Measurements from ENCODE around the gene PPY. TPM values are rescaled to one million over a fixed set of nuclear protein-coding genes. Genes with fewer than 3 reads are reported as not detected.
A peak's percentile ranks its signal among the peaks of the same experiment; 100 is the strongest.
"Not testable (repeated sequence)": the region's sequence is repeated elsewhere in the genome, so short reads cannot be mapped to it uniquely, and the experiment has no call there.

The PPY gene
- polyA plus RNA-seq, 1 donor, result not detected

GRCh38 chr17:43905985-43906852 is 36.1 kb downstream of the PPY start:
- peak; percentile 40 for DNase-seq (ENCODE audit: low read depth)

- no peak for DNase-seq (ENCODE audit: low read depth)
These were observed 36.8 kb downstream of the PPY start for GRCh38 chr17:43905400-43905984.

GRCh38 chr17:43901861-43902589 is 40.3 kb downstream of the PPY start:
- no peak for DNase-seq (ENCODE audit: low read depth)

GRCh38 chr17:43900858-43901754 is 41.2 kb downstream of the PPY start:
- no peak for DNase-seq (ENCODE audit: low read depth)

- no peak for DNase-seq (ENCODE audit: low read depth)
These were observed 42.0 kb downstream of the PPY start for GRCh38 chr17:43900183-43900857.

DNA sequence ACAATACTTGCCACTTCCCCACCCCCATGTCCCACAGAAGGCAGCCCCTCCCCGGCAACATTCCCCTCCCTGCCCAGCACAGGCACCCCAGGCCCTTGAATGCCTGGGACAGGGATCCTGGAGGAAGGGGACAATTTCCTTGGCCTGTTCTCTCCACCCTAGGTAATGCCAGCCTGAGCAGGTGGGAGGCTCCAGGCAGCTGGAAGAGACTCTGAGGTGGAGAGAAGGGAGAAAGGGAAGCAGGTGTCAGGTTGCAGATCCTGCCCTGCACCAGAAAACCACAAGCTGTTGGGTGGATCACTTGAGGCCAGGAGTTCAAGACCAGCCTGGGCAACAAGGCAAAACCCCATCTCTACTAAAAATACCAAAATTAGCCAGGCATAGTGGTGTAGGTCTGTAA is 43.8 kb downstream of the PPY start:
- DNase-seq (ENCODE audit: low read depth), result no peak

- no peak for DNase-seq (ENCODE audit: low read depth)
These were observed 44.4 kb downstream of the PPY start for GRCh38 chr17:43897831-43898230.

DNA sequence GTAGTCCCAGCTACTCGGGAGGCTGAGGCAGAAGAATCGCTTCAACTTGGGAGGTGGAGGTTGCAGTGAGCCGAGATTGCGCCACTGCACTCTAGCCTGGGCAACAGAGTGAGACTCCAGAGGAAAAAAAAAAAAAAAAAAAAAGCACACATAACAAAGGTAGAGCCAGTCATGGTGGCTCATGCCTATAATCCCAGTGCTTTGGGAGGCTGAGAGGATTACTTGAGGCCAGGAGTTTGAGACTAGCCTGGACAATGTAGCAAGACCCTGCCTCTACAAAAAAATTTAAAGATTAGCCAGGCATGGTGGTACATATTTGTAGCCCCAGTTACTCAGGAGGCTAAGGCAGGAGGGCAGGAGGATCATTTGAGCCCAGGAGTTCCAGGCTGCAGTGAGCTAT is 47.8 kb downstream of the PPY start:
- not testable (repeated sequence) for DNase-seq (ENCODE audit: low read depth)

DNA sequence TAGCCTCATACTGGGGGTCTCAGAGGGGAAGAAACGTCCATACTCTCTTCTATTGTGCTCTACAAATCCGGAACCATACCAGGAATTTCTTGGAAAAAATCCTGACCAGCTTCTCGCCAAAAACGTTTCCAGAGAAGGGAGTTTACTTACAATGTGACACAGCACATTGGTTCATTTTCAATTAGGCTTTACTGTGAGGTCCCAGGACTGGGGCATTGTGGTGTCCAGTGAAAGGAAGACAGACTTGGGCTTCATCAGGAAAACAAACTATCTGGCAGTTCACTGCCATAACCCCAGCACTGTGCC is 49.7 kb downstream of the PPY start:
- DNase-seq (ENCODE audit: low read depth), result no peak

DNA sequence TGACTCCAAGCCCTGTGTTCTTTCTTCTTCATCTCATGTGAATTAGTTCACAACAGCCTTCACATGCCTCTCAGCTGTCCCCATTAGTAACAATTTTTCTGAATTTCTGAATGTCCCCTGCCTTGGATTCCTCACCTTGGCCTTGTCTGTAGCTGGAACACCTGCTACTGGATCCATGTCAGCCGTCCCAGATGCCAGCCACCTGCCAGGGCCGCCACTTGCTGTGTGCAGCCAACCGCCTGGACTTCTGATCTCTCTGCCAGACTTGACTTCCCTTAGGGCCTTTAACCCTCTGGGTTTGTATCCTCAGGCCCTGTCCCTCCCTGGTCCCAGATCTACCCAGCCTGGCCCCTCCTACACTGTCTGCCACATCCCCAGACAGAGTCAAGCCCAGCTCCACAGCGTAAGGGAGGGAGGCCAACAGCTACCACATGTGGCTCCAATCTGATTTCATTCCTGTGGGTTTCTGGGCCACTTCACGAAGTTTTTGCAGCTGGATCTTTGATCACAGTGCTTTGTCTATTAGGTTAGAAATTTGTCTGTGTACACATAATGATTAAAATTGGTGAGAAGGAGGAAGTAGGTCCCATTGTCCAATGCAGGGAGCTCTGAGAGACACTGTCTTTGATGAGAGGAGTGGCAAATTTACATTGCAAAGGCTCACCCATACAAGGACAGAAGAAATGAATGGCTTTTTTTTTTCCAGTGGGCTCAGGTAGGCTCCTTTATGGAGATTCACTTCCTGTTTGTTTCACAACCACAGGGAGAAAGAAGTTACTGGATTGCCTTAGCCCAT is 50.2 kb downstream of the PPY start:
- DNase-seq (ENCODE audit: low read depth), result no peak

Other genes with a start within 250 kb of the PPY start
- not detected for gene SOST, start 183.7 kb downstream of the PPY start, polyA plus RNA-seq (ENCODE audit: insufficient read length)
- gene DUSP3, start 163.5 kb downstream of the PPY start, polyA plus RNA-seq (ENCODE audit: insufficient read length), result 74.0 TPM
- 0.05 TPM for gene CFAP97D1, start 162.0 kb downstream of the PPY start, polyA plus RNA-seq (ENCODE audit: insufficient read length)
- 4.4 TPM for gene MPP3, start 109.3 kb downstream of the PPY start, polyA plus RNA-seq (ENCODE audit: insufficient read length)
- gene CD300LG, start 95.3 kb downstream of the PPY start, polyA plus RNA-seq (ENCODE audit: insufficient read length), result 2.1 TPM
- gene MPP2, start 34.9 kb downstream of the PPY start, polyA plus RNA-seq (ENCODE audit: insufficient read length), result 2.6 TPM
- gene PYY, start 11.5 kb upstream of the PPY start, polyA plus RNA-seq (ENCODE audit: insufficient read length), result not detected
- 0.48 TPM for gene NAGS, start 62.1 kb upstream of the PPY start, polyA plus RNA-seq (ENCODE audit: insufficient read length)
- 32.6 TPM for gene TMEM101, start 72.5 kb upstream of the PPY start, polyA plus RNA-seq (ENCODE audit: insufficient read length)
- gene LSM12, start 124.2 kb upstream of the PPY start, polyA plus RNA-seq (ENCODE audit: insufficient read length), result 26.7 TPM
- 35.0 TPM for gene G6PC3, start 128.3 kb upstream of the PPY start, polyA plus RNA-seq (ENCODE audit: insufficient read length)
- gene HDAC5, start 181.2 kb upstream of the PPY start, polyA plus RNA-seq (ENCODE audit: insufficient read length), result 60.7 TPM
- 2.4 TPM for gene HROB, start 199.5 kb upstream of the PPY start, polyA plus RNA-seq (ENCODE audit: insufficient read length)
- gene ASB16, start 228.2 kb upstream of the PPY start, polyA plus RNA-seq (ENCODE audit: insufficient read length), result 18.2 TPM
- 53.3 TPM for gene TMUB2, start 244.5 kb upstream of the PPY start, polyA plus RNA-seq (ENCODE audit: insufficient read length)

All from forelimb muscle (tissue), 1 donor.